NT2/D1 (cell line): ENCODE results near the gene FBXO42.
"Not testable (repeated sequence)": the region's sequence is repeated elsewhere in the genome, so short reads cannot be mapped to it uniquely, and the experiment has no call there.

Experiments used
- DNase-seq: peaks from one replicate; pipeline ENCODE4 v3.0.0-alpha.2; 2011; ENCODE audit warnings: low read depth, low spot score
- H3K27me3 ChIP-seq: 2 replicates; pipeline ENCODE4 v1.6.0; 2011; ENCODE audit warnings: mild to moderate bottlenecking; ENCODE audit not compliant: insufficient read length, insufficient read depth
- H3K36me3 ChIP-seq: 2 replicates; pipeline ENCODE4 v1.6.1; 2011; ENCODE audit warnings: mild to moderate bottlenecking, low read length, mixed read lengths; ENCODE audit not compliant: insufficient read depth, insufficient read length
- H3K4me1 ChIP-seq: 2 replicates; pipeline ENCODE4 v1.5.1; 2011; ENCODE audit not compliant: insufficient read depth, insufficient read length
- H3K4me3 ChIP-seq: 2 replicates; pipeline ENCODE4 v1.5.1; 2011; ENCODE audit warnings: low read depth; ENCODE audit not compliant: insufficient read length
- H3K9ac ChIP-seq: 2 replicates; pipeline ENCODE4 v1.6.0; 2011; ENCODE audit warnings: low read depth; ENCODE audit not compliant: insufficient read length
- H3K9me3 ChIP-seq: 2 replicates; pipeline ENCODE4 v1.5.1; 2011; ENCODE audit warnings: mild to moderate bottlenecking, low read length; ENCODE audit not compliant: insufficient read depth
- SUZ12 ChIP-seq: IDR thresholded peaks from 2 replicates; pipeline ENCODE4 v1.6.1; 2011; ENCODE audit not compliant: insufficient read length, insufficient read depth; ENCODE audit errors: extremely low read depth
- YY1 ChIP-seq: IDR thresholded peaks from 2 replicates; pipeline ENCODE4 v1.6.1; 2011; ENCODE audit not compliant: insufficient read length, insufficient read depth
- ZNF274 ChIP-seq: IDR thresholded peaks from 2 replicates; pipeline ENCODE4 v1.6.1; 2011; ENCODE audit warnings: mild to moderate bottlenecking, low read depth, low read length

The FBXO42 gene

DNA sequence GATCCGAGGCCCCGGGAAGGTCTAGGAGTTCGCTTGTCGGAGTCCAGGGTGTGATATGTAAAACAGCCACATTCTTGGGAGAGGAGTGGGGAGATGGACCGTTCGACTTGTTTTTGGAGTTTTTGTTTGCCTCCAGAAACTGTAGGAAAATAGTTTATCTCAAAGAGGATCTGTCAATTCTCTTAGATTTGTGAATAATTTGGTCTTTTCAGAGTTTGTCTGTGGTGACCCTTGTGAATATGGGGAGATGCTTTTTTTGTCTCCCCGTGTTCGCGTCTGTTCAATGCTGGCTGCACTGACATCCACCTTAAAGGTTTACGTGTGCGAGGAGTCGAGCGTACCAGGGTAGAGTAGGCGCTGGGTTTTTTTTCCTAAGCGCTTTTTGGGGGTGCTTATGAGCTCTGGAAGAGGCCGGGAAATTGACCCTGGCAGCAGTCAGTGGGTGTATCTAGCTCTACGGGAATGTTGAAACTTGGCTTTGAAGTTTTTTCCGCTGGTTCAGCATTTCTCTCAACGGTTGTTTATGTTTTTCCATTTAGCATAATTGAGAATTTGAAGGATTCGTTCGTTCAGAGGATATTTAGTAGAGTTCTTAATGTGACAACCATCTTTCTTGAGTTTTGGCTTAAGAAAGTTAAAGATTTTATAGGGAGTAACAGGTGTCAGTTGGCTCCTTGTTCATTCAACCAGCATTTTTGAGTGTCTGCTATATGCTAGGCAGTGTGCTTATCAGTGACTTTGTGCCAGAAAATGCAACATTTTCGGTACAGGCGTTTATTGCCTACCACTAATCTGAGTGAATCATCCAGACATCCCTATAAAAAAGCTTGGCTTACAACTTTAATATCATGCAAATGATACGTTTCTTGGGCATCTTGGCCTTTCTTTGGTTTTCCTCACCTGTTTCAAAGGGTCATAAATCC, 15.9 kb upstream of the FBXO42 start:
- Histone ChIP-seq H3K4me3 (peak overlapping the region; percentile 67), H3K9me3 (no peaks in the 10 kb centered on the region), H3K9ac (peak overlapping the region; percentile 90), H3K36me3 (peaks cover 10% of the 10 kb centered on the region), H3K4me1 (no peaks in the 10 kb centered on the region), H3K27me3 (no peaks in the 10 kb centered on the region)
- no peak for TF ChIP-seq YY1
- TF ChIP-seq ZNF274: no peak
- no peak for TF ChIP-seq SUZ12
- no peak for DNase-seq

DNA sequence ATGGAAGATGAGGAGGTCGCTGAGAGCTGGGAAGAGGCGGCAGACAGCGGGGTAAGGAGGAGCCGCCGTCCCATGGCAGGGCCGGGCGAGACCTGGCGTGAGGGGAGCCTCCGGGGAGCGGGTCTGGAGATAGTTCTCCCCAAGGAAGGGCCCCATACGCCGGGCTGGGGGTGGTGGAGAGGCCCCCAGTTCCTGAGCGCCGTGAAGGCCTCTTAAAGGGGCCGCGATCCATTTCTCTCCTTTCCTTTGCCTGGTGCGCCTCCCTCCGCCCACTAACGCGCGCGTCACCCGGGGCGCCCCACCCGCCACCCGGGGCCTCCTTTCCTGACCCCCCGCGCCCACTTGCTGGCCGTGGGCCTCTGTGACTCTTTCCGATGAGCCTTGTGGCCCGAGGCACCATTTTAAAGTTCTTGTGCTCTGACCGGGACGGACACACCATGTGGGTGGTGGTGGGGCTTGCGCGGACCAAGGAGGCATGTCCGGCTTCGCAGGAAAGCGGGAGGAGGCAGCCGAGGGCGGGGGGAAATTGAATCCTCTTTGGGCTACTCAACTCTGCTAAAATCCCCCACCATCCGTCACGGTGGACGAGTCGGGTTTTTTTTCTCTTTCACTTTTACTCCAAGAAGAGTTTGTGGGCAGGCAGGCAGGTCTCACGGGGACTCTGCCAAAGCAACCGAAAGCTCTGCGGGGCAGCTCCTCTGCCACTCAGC, 15.1 kb upstream of the FBXO42 start:
- no peaks in the 10 kb centered on the region for H3K27me3 ChIP-seq
- TF ChIP-seq SUZ12 (no peak), ZNF274 (no peak), YY1 (no peak)
- H3K4me3 ChIP-seq: peak overlapping the region; percentile 67
- H3K9ac ChIP-seq: peak overlapping the region; percentile 90
- H3K4me1 ChIP-seq: no peaks in the 10 kb centered on the region
- peaks cover 4% of the 10 kb centered on the region for H3K36me3 ChIP-seq
- H3K9me3 ChIP-seq: no peaks in the 10 kb centered on the region
- DNase-seq: no peak

DNA sequence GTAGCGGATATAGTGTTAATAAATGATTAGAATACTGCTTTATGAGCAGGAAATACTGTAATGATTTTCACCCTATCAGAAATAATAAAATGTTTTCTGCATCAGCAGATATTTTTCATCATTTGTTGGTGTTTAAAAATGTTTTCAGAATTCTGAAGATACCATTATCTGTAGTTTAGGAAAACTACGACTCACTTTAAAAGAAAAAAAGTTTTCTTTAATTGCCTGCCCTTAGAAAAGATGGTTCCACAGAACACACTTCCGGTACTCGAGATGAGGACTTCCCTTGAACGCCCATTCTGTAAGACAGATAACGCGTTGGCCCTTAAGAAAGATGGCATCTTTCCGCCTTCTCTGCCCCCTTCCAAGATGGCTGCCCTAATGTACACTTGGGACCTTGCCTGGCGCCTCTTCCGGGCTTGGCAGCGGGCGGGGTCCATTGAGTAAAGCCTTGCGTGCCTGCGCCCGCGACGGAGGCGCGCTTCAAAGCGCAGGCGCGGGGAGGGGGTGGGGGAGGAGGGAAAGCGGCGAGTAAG, 14.5 kb upstream of the FBXO42 start, which contains the start of gene SZRD1:
Gene SZRD1, plus strand, starts transcription at position 521 of the 536 bp plus-strand sequence. CDS start 16 bp downstream, outside the sequence.
- peaks cover 3% of the 10 kb centered on the region for H3K36me3 ChIP-seq
- no peaks in the 10 kb centered on the region for H3K27me3 ChIP-seq
- H3K4me3 ChIP-seq: peak within 1 kb of the TSS; percentile 67
- no peaks in the 10 kb centered on the region for H3K4me1 ChIP-seq
- TF ChIP-seq SUZ12 (no peak), YY1 (peak; percentile 100), ZNF274 (no peak)
- DNase-seq: peak; percentile 95
- H3K9ac ChIP-seq: peak within 1 kb of the TSS; percentile 90
- no peaks in the 10 kb centered on the region for H3K9me3 ChIP-seq

DNA sequence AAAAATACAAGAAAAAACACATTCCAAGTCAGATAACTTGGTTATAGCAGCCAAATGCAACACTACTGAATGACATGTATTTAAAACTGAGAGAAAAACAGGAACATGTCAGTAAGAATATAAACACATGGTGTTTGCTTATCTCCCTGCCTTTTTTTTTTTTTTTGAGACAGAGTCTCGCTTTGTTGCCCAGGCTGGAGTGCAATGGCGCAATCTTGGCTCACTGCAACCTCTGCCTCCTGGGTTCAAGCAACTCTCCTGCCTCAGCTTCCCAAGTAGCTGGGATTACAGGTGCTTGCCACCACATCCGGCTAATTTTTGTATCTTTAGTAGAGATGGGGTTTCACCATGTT, 12.8 kb upstream of the FBXO42 start:
- not testable (repeated sequence) for H3K9ac ChIP-seq, H3K27me3 ChIP-seq, DNase-seq, H3K36me3 ChIP-seq, H3K4me1 ChIP-seq, H3K9me3 ChIP-seq, H3K4me3 ChIP-seq

DNA sequence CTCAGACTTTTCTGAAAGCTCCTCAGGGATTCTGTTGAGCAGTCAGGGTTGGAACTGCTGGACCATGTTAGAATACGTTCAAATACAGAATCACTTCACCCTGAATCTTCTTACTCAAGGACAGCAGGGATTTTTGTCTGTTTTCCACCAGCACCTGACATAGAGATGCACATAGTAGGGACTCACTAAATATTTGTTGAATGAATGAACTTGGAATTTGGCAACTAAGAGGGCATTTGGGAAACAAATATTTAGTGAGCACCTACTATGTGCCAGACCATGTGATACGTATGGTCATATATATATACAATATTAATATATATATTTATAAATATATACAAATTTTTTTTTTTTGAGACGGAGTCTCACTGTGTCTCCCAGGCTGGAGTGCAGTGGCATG, 4.6 kb upstream of the FBXO42 start:
- H3K4me1 ChIP-seq: peaks cover 3% of the 10 kb centered on the region
- H3K36me3 ChIP-seq: no peaks in the 10 kb centered on the region
- no peaks in the 10 kb centered on the region for H3K27me3 ChIP-seq
- no peaks in the 10 kb centered on the region for H3K9me3 ChIP-seq
- no peak for DNase-seq
- H3K9ac ChIP-seq: no peak overlapping the region
- TF ChIP-seq ZNF274 (no peak), SUZ12 (no peak), YY1 (no peak)
- H3K4me3 ChIP-seq: no peak overlapping the region

DNA sequence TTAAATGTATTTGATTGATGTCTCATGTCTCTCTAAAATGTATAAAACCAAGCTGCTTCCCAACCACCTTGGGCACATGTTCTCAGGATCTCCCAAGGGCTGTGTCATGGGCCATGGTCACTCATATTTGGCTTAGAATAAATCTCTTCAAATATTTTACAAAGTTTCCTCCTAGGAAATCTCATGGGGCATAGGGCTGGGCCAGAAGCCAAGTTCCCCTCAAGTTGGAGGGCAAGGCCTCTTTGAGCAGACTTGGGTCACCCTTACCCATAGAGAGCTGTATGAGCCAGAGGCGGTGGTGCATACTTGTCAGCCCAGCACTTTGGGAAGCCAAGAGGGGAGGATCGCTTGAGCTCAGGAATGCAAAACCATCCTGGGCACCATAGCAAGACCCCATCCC, 2.3 kb upstream of the FBXO42 start:
- Histone ChIP-seq H3K4me1 (peaks cover 3% of the 10 kb centered on the region), H3K4me3 (no peak overlapping the region), H3K36me3 (no peaks in the 10 kb centered on the region), H3K27me3 (no peaks in the 10 kb centered on the region), H3K9ac (no peak overlapping the region), H3K9me3 (no peaks in the 10 kb centered on the region)
- TF ChIP-seq YY1 (no peak), ZNF274 (no peak), SUZ12 (no peak)
- DNase-seq: no peak

DNA sequence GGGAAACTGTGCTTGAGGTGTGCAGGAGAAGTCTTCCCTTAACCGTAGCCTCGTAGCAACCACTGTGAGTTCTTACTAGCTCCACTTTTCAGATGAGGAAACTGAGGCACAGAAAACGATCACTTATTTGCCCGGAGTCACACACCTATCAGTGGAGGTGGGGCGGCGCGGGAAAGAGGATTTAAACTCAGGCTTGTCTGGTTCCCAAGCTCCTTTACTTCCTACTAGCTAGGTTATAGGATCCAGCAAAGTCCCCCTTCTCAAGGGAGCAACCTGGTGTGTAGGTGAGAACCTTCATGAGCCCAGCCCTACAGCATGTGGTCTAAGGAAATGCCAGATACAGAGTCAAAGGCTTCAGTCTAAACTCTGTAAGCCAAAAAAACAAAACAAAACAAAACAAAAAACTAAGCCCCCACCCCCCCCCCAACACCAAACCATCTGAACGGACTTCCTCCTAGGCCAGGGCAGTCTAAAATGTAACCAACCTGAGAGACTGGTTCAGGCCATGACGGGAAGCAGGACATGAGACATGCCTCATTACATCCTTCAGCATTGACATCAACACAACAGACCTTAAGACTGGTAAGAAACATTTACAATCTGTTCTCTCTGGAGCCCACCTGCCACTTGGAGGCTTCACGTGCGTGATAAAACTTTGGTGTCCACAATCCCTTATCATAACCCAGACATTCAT, 709 bp upstream of the FBXO42 start:
- peaks cover 3% of the 10 kb centered on the region for H3K4me1 ChIP-seq

More for the DNA sequence above, 709 bp upstream of the FBXO42 start:
- no peak for TF ChIP-seq SUZ12
- no peak for TF ChIP-seq YY1
- TF ChIP-seq ZNF274: no peak
- no peaks in the 10 kb centered on the region for H3K36me3 ChIP-seq
- H3K9me3 ChIP-seq: no peaks in the 10 kb centered on the region
- no peak for DNase-seq
- peak overlapping the region; percentile 80 for H3K9ac ChIP-seq
- H3K4me3 ChIP-seq: peak overlapping the region; percentile 85
- H3K27me3 ChIP-seq: no peaks in the 10 kb centered on the region
